Measurements from ENCODE around the gene EVA1C. TPM values are rescaled to one million over a fixed set of nuclear protein-coding genes. Genes with fewer than 3 reads are reported as not detected.
A peak's percentile ranks its signal among the peaks of the same experiment; 100 is the strongest.
"Not testable (repeated sequence)": the region's sequence is repeated elsewhere in the genome, so short reads cannot be mapped to it uniquely, and the experiment has no call there.

Gene EVA1C
- total and polyA plus RNA-seq, 12 donors: 12.1 to 42.9 (median 14.0) TPM

DNA sequence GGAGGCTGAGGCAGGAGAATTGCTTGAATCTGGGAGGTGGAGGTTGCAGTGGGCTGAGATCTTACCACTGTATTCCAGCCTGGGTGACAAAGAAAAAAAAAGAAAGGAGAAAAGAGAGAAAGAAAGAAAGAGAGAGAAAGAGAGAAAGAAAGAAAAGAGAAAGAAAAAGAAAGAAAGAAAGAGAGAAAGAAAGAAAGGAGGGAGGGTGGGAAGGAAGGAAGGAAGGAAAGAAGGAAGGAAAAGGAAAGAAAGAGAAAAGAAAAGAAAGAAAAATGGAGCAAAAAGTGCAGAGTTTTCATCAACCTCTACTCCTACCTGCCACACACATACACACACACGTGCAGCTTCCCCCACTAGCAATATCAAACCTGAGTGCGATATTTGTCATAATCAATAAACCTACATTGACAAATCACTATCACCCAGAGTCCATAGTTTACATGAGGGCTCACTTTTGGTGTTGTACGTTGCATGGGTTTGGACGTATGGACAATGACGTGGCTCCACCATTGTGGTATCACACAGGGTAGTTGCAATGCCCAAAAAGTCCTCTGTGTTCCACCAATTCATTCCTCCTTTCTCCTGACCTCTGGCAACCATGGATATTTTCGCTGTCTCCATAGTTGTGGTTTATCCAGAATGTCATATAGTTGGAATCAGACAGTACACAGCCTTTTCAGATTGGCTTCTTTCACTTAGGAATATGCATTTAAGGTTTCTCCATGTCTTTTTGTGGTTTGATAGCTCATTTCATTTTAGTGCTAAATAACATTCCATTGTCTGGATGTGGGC is 36.5 kb downstream of the EVA1C start:
- ATAC-seq (no peak), DNase-seq (no peak)
- Histone ChIP-seq H3K27me3 (no peaks in the 10 kb centered on the region), H3K4me1 (peaks cover 13 to 50% (median 32%) of the 10 kb centered on the region in 9 donors), H3K4me3 (no peak overlapping the region), H3K27ac (peak overlapping the region in 1 of 10 donors; percentile 84), H3K36me3 (peaks cover 0 to 21% (median 0%) of the 10 kb centered on the region in 9 donors), H3K9me3 (peaks cover 0 to 5% (median 0%) of the 10 kb centered on the region in 11 donors)
- TF ChIP-seq, protein P1, sequence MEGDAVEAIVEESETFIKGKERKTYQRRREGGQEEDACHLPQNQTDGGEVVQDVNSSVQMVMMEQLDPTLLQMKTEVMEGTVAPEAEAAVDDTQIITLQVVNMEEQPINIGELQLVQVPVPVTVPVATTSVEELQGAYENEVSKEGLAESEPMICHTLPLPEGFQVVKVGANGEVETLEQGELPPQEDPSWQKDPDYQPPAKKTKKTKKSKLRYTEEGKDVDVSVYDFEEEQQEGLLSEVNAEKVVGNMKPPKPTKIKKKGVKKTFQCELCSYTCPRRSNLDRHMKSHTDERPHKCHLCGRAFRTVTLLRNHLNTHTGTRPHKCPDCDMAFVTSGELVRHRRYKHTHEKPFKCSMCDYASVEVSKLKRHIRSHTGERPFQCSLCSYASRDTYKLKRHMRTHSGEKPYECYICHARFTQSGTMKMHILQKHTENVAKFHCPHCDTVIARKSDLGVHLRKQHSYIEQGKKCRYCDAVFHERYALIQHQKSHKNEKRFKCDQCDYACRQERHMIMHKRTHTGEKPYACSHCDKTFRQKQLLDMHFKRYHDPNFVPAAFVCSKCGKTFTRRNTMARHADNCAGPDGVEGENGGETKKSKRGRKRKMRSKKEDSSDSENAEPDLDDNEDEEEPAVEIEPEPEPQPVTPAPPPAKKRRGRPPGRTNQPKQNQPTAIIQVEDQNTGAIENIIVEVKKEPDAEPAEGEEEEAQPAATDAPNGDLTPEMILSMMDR (IDR thresholded peaks at IDR 0.05): no peak
- intact Hi-C loops (cut with DNase I): no loop called here
- 96% methylated on average over 6 of the region's 6 CpGs for WGBS, 2 donors

DNA sequence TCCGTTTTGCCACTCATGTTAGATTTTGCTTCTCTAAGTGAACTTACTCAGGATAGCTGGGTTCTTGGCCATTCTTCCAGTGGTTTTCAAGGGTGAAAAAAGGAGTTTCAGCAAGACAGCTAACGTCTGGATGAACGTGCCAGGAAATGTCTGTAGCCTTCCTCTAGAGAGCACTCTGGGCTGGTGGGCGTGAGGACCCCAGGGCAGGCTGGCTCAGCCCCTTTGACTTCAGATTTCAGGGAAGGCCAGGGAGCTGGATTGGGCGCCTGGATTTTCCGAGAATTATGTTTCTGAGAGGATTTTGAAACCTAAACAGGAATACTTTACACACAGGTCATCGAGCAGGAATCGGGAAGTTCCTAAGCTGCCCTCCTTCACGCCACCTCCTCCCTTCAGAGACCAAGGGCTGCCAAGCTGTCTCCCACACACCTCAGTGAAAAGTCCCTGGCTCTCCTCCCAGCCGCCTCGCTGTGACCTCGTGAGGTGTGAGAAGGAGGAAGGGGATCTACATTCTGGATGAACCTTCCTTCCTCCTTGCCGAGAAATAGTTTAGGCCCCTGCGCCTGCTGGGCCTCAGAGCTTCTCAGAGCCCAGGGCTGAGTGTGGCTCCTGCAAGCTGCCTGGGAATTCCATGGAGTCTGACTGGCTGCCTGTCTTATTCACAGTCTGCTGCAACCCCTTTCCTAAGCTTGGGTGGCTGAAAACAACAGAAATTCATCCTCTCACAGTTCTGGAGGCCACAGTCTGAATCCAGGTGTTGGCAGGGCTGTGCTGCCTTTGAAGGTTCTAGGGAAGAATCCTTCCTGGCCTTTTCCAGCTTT is 38.6 kb downstream of the EVA1C start:
- intact Hi-C loops (cut with DNase I): loop anchor here in 1 of 10 donors (5.0 kb wide), 1 partner anchor 39 kb away; the partner anchor contains the start of gene EVA1C
- Histone ChIP-seq H3K36me3 (peaks cover 0 to 36% (median 6%) of the 10 kb centered on the region in 9 donors), H3K27ac (peak overlapping the region; percentile 49 to 87 (median 80)), H3K4me1 (peaks cover 14 to 51% (median 31%) of the 10 kb centered on the region in 9 donors)
- H3K27me3 ChIP-seq, H3K9me3 ChIP-seq, H3K4me3 ChIP-seq: not testable (repeated sequence)
- ATAC-seq: peak in 7 of 8 donors; percentile 70 to 89 (median 83)
- 32 to 36% methylated on average over 14 of the region's 14 CpGs for WGBS, 2 donors
- DNase-seq: peak; percentile 61 to 79

DNA sequence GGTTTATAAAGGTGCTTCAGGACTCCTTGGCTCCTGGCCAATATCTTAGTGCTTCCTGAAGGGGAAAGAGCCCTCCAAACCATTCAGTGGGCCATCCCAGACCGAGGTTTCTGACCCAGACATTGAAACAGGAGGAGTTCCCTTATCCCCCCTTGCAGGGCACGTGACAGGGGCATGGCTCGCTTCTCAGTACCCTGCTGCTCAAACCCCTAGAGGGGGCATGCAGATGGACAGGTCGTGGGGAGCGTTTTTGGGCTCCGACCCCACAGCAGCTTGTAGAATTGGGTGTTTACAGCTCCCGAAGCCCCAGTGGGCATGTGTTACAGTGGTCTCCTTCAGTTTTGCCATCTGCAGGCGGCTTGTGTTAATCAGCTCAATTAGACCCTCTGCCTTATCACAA is 39.7 kb downstream of the EVA1C start:
- intact Hi-C loops (cut with DNase I): loop anchor here in 1 of 10 donors (5.0 kb wide), 1 partner anchor 40 kb away; the partner anchor contains the start of gene EVA1C
- DNase-seq, H3K4me3 ChIP-seq, ATAC-seq, H3K27me3 ChIP-seq, H3K9me3 ChIP-seq: not testable (repeated sequence)
- Histone ChIP-seq H3K36me3 (peaks cover 0 to 34% (median 6%) of the 10 kb centered on the region in 9 donors), H3K27ac (peak overlapping the region in 7 of 10 donors; percentile 73 to 87 (median 84)), H3K4me1 (peaks cover 20 to 53% (median 42%) of the 10 kb centered on the region in 9 donors)
- 94 to 95% methylated on average over 8 of the region's 8 CpGs for WGBS, 2 donors

GRCh38 chr21:32452641-32453040 is 40.1 kb downstream of the EVA1C start:
- no peak overlapping the region for H3K4me3 ChIP-seq
- peak overlapping the region in 3 of 10 donors; percentile 80 to 87 (median 85) for H3K27ac ChIP-seq
- DNase-seq: no peak
- H3K27me3 ChIP-seq: no peaks in the 10 kb centered on the region
- TF ChIP-seq, protein P1 (IDR thresholded peaks at IDR 0.05): no peak
- 97 to 98% methylated on average over 11 of the region's 11 CpGs for WGBS, 2 donors
- H3K4me1 ChIP-seq: peaks cover 25 to 58% (median 46%) of the 10 kb centered on the region in 9 donors
- peaks cover 0 to 35% (median 6%) of the 10 kb centered on the region in 9 donors for H3K36me3 ChIP-seq
- no peaks in the 10 kb centered on the region for H3K9me3 ChIP-seq
- intact Hi-C loops (cut with DNase I): loop anchor here in 1 of 10 donors (5.0 kb wide), 1 partner anchor 40 kb away; the partner anchor contains the start of gene EVA1C
- no peak for ATAC-seq

GRCh38 chr21:32455548-32455947 is 43.0 kb downstream of the EVA1C start:
- TF ChIP-seq, protein P1 (IDR thresholded peaks at IDR 0.05): no peak
- Histone ChIP-seq H3K27ac (peak overlapping the region in 4 of 10 donors; percentile 40 to 83 (median 74)), H3K36me3 (peaks cover 0 to 64% (median 21%) of the 10 kb centered on the region in 9 donors), H3K4me1 (peaks cover 24 to 54% (median 39%) of the 10 kb centered on the region in 9 donors), H3K4me3 (no peak overlapping the region), H3K9me3 (no peaks in the 10 kb centered on the region), H3K27me3 (no peaks in the 10 kb centered on the region)
- intact Hi-C loops (cut with DNase I): loop anchor here in 6 of 10 donors (5.0 kb wide), 3 partner anchors 33 to 43 kb away; partner anchors contain the start of gene EVA1C (in 3 of the 6)
- ATAC-seq (no peak), DNase-seq (no peak)
- WGBS, 2 donors: 89 to 96% methylated on average over 5 of the region's 5 CpGs

Data from heart right ventricle (tissue), 16 donors.